ENCODE measurements around the gene ASB3. TPM values are rescaled to one million over a fixed set of nuclear protein-coding genes. Genes with fewer than 3 reads are reported as not detected.
"Not testable (repeated sequence)": the region's sequence is repeated elsewhere in the genome, so short reads cannot be mapped to it uniquely, and the experiment has no call there.

The ASB3 gene
- total RNA-seq, 4 donors from 2014 or later: 11.0 to 21.1 (median 17.6) TPM

DNA sequence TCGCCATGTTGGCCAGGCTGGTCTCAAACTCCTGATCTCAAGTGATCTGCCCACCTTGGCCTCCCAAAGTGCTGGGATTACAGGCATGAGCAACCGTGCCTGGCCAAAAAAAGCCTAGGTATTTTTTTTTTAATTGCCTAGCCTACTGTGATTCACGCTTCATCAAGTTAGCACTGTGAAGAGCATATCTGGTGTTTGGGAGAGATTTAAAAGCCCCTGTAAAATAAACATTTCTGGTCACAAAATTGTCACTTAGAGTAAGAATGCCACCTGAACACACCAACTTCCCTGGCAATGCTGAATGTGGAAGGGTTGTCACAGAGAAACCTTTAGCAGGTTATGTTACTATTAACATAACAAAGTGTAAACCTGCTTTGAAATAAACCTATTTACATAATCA is 58.8 kb downstream of the ASB3 start:
- intact Hi-C loops (cut with DNase I; ENCODE audit: low total_unique reads): no loop called here
- no peak for DNase-seq (ENCODE audit: low spot score in 2 of 2)
- H3K4me3 ChIP-seq (ENCODE audit: low read depth, poor library complexity, severe bottlenecking): no peak overlapping the region
- TF ChIP-seq, protein P1, sequence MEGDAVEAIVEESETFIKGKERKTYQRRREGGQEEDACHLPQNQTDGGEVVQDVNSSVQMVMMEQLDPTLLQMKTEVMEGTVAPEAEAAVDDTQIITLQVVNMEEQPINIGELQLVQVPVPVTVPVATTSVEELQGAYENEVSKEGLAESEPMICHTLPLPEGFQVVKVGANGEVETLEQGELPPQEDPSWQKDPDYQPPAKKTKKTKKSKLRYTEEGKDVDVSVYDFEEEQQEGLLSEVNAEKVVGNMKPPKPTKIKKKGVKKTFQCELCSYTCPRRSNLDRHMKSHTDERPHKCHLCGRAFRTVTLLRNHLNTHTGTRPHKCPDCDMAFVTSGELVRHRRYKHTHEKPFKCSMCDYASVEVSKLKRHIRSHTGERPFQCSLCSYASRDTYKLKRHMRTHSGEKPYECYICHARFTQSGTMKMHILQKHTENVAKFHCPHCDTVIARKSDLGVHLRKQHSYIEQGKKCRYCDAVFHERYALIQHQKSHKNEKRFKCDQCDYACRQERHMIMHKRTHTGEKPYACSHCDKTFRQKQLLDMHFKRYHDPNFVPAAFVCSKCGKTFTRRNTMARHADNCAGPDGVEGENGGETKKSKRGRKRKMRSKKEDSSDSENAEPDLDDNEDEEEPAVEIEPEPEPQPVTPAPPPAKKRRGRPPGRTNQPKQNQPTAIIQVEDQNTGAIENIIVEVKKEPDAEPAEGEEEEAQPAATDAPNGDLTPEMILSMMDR (IDR thresholded peaks at IDR 0.05): no peak
- TF ChIP-seq POLR2A (IDR thresholded peaks at IDR 0.05): no peak
- WGBS, 2 donors: 92 to 100% methylated on average over 3 of the region's 3 CpGs

DNA sequence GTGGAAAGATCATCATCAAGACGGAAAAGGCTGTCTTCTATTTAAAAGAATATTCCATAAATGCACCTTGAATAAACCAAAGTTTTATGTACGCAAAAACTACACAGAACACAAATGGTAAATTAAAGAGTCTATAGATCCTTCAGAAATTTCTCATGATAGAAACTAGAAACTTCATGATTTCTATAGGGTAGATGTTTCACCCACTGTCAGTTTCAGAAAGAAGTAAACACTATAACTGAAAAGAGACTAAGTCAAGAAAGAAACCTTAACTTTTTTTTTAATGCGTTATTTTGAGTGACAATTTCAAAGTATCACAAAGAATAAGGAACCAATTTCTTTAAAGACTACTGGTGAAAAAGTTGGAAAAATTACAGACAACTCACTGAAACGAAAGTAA is 61.1 kb downstream of the ASB3 start:
- no peak for DNase-seq (ENCODE audit: low spot score in 2 of 2)
- no peak for TF ChIP-seq POLR2A (IDR thresholded peaks at IDR 0.05)
- TF ChIP-seq, protein P1 (IDR thresholded peaks at IDR 0.05): no peak
- H3K4me3 ChIP-seq (ENCODE audit: low read depth, poor library complexity, severe bottlenecking): no peak overlapping the region
- WGBS, 2 donors: 87 to 89% methylated on average over 4 of the region's 4 CpGs
- intact Hi-C loops (cut with DNase I; ENCODE audit: low total_unique reads): no loop called here

DNA sequence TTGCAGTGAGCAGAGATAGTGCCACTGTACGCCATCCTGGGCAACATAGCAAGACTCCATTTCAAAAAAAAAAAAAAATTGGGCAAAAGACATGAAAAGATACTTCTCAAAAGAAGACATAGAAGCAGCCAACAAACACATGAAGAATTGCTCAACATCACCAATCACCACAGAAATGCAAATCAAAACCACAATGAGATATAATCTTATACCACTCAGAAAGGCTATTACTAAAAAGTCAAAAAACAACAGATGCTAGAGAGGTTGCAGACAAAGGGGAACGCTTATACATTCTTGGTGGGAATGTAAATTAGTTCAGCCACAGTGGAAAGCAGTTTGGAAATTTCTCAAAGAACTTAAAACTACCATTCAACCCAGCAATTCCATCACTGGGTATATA is 62.2 kb downstream of the ASB3 start:
- no peak for DNase-seq (ENCODE audit: low spot score in 2 of 2)
- intact Hi-C loops (cut with DNase I; ENCODE audit: low total_unique reads): no loop called here
- 88 to 93% methylated on average over 2 of the region's 2 CpGs for WGBS, 2 donors
- no peak overlapping the region for H3K4me3 ChIP-seq (ENCODE audit: low read depth, poor library complexity, severe bottlenecking)
- no peak for TF ChIP-seq POLR2A (IDR thresholded peaks at IDR 0.05)

DNA sequence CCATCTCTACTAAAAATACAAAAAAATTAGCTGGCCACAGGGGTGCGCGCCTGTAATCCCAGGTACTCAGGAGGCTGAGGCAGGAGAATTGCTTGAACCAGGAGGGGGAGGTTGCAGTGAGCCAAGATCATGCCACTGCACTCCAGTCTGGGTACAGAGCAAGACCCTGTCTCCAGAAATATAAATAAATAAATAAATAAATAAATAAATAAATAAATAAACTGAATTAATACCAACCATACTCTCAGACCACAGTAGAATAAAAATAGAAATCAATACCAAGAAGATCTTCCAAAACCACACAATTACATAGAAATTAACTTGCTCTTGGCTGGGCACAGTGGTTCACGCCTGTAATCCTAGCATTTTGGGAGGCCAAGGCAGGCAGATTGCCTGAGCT is 65.8 kb downstream of the ASB3 start:
- intact Hi-C loops (cut with DNase I; ENCODE audit: low total_unique reads); DNase-seq (ENCODE audit: low spot score in 2 of 2); H3K4me3 ChIP-seq (ENCODE audit: low read depth, poor library complexity, severe bottlenecking): not testable (repeated sequence)
- WGBS, 2 donors: 91 to 100% methylated on average over 3 of the region's 3 CpGs

DNA sequence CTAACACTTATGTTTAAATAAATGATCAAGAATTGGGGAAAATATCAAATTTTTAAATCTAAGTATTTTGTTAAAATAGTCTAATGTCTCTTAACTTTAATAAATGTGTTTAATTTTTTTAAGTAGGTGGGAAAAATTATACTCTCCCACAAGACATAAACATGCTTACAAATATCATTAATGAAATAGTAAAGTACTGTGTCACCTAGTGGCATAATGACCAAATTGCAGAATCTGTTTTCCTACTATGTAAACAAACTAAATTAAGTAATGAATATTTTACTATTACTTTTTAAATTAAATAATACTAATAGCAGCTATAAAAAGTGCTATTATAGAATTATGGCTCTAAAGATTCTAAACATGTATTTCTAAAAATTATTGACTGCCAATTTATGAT is 71.2 kb downstream of the ASB3 start:
- intact Hi-C loops (cut with DNase I; ENCODE audit: low total_unique reads): no loop called here
- TF ChIP-seq, protein P1 (IDR thresholded peaks at IDR 0.05): no peak
- TF ChIP-seq POLR2A (IDR thresholded peaks at IDR 0.05): no peak
- H3K4me3 ChIP-seq (ENCODE audit: low read depth, poor library complexity, severe bottlenecking): no peak overlapping the region
- DNase-seq (ENCODE audit: low spot score in 2 of 2): no peak

DNA sequence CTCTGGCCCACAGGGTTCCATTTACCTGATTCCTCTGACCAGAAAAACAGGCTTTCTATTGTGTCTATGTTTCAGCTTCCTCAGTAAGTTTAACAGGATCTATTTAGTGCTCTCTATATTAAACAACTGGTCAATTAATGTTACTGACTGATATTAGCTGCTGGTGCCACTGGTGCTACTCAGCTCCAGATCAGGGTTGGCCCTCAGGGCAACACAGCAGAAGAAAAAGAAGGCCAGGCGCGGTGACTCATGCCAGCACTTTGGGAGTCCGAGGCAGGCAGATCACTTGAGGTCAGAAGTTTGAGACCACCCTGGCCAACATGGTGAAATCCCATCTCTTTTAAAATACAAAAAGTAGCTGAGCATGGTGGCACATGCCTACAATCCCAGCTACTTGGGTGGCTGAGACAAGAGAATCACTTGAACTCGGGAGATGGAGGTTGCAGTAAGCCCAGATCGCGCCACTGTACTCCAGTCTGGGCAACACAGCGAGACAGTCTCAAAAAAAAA is 75.4 kb downstream of the ASB3 start:
- WGBS, 2 donors: 95 to 97% methylated on average over 7 of the region's 7 CpGs
- TF ChIP-seq POLR2A (IDR thresholded peaks at IDR 0.05): no peak
- TF ChIP-seq, protein P1 (IDR thresholded peaks at IDR 0.05): no peak
- intact Hi-C loops (cut with DNase I; ENCODE audit: low total_unique reads): no loop called here

DNA sequence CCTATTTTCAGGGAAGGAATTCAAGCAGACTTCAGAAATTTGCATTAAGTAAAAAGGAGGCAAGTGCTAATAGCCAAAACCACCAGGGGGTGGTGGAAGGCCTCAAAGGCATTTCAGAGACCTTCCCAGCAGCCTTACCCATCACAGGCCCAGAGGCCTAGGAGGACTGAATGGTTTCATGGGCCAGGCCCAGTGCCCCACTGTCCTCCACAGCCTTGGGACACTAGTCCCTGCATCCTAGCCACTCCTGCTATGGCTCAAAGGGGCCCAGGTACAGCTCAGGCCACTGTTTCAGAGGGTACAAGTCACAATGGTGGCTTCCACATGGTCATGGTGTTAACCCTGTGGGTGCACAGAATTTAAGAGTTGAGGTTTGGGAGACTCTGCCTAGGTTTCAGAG is 77.8 kb downstream of the ASB3 start:
- no peak for DNase-seq (ENCODE audit: low spot score in 2 of 2)
- intact Hi-C loops (cut with DNase I; ENCODE audit: low total_unique reads): no loop called here
- no peak for TF ChIP-seq POLR2A (IDR thresholded peaks at IDR 0.05)
- TF ChIP-seq, protein P1 (IDR thresholded peaks at IDR 0.05): no peak
- no peak overlapping the region for H3K4me3 ChIP-seq (ENCODE audit: low read depth, poor library complexity, severe bottlenecking)

More for the DNA sequence above, 75.4 kb downstream of the ASB3 start:
- DNase-seq (ENCODE audit: low spot score in 2 of 2): no peak
- H3K4me3 ChIP-seq (ENCODE audit: low read depth, poor library complexity, severe bottlenecking): no peak overlapping the region

All from lower leg skin (tissue), 4 donors.